A549 (cell line): Measurements from ENCODE around the gene NKIRAS1.

Source experiments
- CTCF ChIP-seq: fragments of >200 bp; sonication (Bioruptor Twin); formaldehyde crosslinking; IDR thresholded peaks from 3 replicates; pipeline ENCODE4 v1.5.1; 2016
- ELK1 ChIP-seq: fragments of 150-350 bp; IDR thresholded peaks from 2 replicates; pipeline ENCODE4 v1.6.1; 2014; ENCODE audit warnings: low read depth, mild to moderate bottlenecking, low read length
- ESRRA ChIP-seq: fragments of 150-350 bp; IDR thresholded peaks from 2 replicates; pipeline ENCODE4 v1.6.1; 2014; ENCODE audit warnings: mild to moderate bottlenecking, low read length, borderline replicate concordance
- MAZ ChIP-seq: fragments of 150-350 bp; IDR thresholded peaks from 2 replicates; pipeline ENCODE4 v1.6.1; 2014; ENCODE audit warnings: antibody characterized with exemption, low read depth, low read length, borderline replicate concordance
- PBX3 ChIP-seq: IDR thresholded peaks from 2 replicates; pipeline ENCODE4 v1.6.1; 2012
- POLR2A ChIP-seq: IDR thresholded peaks from 2 replicates; pipeline ENCODE4 v1.6.1; 2012; ENCODE audit warnings: mild to moderate bottlenecking, low read length
- POLR2AphosphoS2 ChIP-seq: conservative IDR thresholded peaks from 2 replicates; pipeline ENCODE4 v1.6.1; 2012; ENCODE audit warnings: low read length, improper control_type of control experiment, inconsistent platforms
- SREBF2 ChIP-seq: fragments of 450-650 bp; IDR thresholded peaks from 2 replicates; pipeline ENCODE4 v1.6.1; 2014; ENCODE audit warnings: mild to moderate bottlenecking, moderate library complexity

GRCh38 chr3:23961066-23961465, 44.3 kb upstream of the NKIRAS1 start:
- TF ChIP-seq POLR2A (no peak), CTCF (no peak), ESRRA (no peak), POLR2AphosphoS2 (no peak), SREBF2 (no peak), PBX3 (no peak), ELK1 (no peak), MAZ (no peak)
